H9 (cell line): Measurements from ENCODE around the gene C19orf25. TPM values are rescaled to one million over a fixed set of nuclear protein-coding genes. Genes with fewer than 3 reads are reported as not detected.

Source experiments
- DNase-seq: peaks from one replicate; pipeline ENCODE4 v3.0.0-alpha.2; 2017
- H2AFZ ChIP-seq: one replicate; pipeline ENCODE4 v1.6.1; 2013; ENCODE audit warnings: mild to moderate bottlenecking, low read length, control low read depth, moderate library complexity
- H2AK5ac ChIP-seq: 2 replicates; pipeline ENCODE4 v1.6.1; 2013; ENCODE audit warnings: low read length, control low read depth, mixed read lengths; ENCODE audit not compliant: insufficient read length
- H2BK120ac ChIP-seq: one replicate; pipeline ENCODE4 v1.6.1; 2013; ENCODE audit warnings: low read depth, mild to moderate bottlenecking, low read length, control low read depth, inconsistent platforms; ENCODE audit not compliant: poor library complexity, severe bottlenecking
- H2BK12ac ChIP-seq: 2 replicates; pipeline ENCODE4 v1.6.1; 2013; ENCODE audit warnings: low read length, control low read depth, mixed read lengths, low read depth; ENCODE audit not compliant: insufficient read length
- H2BK15ac ChIP-seq: 2 replicates; pipeline ENCODE4 v1.6.1; 2013; ENCODE audit warnings: low read depth, low read length, control low read depth
- H2BK20ac ChIP-seq: one replicate; pipeline ENCODE4 v1.6.1; 2013; ENCODE audit warnings: low read depth, mild to moderate bottlenecking, low read length, control low read depth, inconsistent platforms; ENCODE audit not compliant: poor library complexity, severe bottlenecking
- H2BK5ac ChIP-seq: 2 replicates; pipeline ENCODE4 v1.6.1; 2013; ENCODE audit warnings: low read length, control low read depth, mixed read lengths; ENCODE audit not compliant: insufficient read length
- H3K14ac ChIP-seq: 2 replicates; pipeline ENCODE4 v1.6.1; 2013; ENCODE audit warnings: low read length, control low read depth; ENCODE audit not compliant: insufficient read depth
- H3K18ac ChIP-seq: 2 replicates; pipeline ENCODE4 v1.6.1; 2013; ENCODE audit warnings: low read depth, mild to moderate bottlenecking, mixed read lengths, low read length, control low read depth; ENCODE audit not compliant: insufficient read length
- H3K23ac ChIP-seq: 2 replicates; pipeline ENCODE4 v1.6.1; 2013; ENCODE audit warnings: low read length, control low read depth, mixed read lengths, low read depth; ENCODE audit not compliant: insufficient read length
- H3K23me2 ChIP-seq: 2 replicates; pipeline ENCODE4 v1.6.1; 2013; ENCODE audit warnings: low read depth, mild to moderate bottlenecking, mixed read lengths, low read length, control low read depth; ENCODE audit not compliant: insufficient read length, poor library complexity, severe bottlenecking
- H3K27ac ChIP-seq: 2 replicates; pipeline ENCODE4 v1.5.1; 2013; ENCODE audit warnings: low read length, control low read depth, mixed read lengths, low read depth; ENCODE audit not compliant: insufficient read length
- H3K27me3 ChIP-seq: 2 replicates; pipeline ENCODE4 v1.6.1; 2013; ENCODE audit warnings: low read length, control low read depth, inconsistent platforms; ENCODE audit not compliant: insufficient read depth
- H3K4ac ChIP-seq: 2 replicates; pipeline ENCODE4 v1.6.1; 2013; ENCODE audit warnings: low read depth, mild to moderate bottlenecking, control low read depth, inconsistent platforms, low read length, moderate library complexity
- H3K4me1 ChIP-seq: 2 replicates; pipeline ENCODE4 v1.6.1; 2013; ENCODE audit warnings: low read length, control low read depth, inconsistent platforms; ENCODE audit not compliant: insufficient read depth
- H3K4me2 ChIP-seq: 2 replicates; pipeline ENCODE4 v1.6.1; 2013; ENCODE audit warnings: low read length, control low read depth, mixed read lengths; ENCODE audit not compliant: insufficient read length, insufficient read depth
- H3K56ac ChIP-seq: 2 replicates; pipeline ENCODE4 v1.6.1; 2013; ENCODE audit warnings: low read depth, mild to moderate bottlenecking, mixed read lengths, low read length, control low read depth; ENCODE audit not compliant: insufficient read length
- H3K79me1 ChIP-seq: 2 replicates; pipeline ENCODE4 v1.6.1; 2013; ENCODE audit warnings: low read depth, mild to moderate bottlenecking, moderate library complexity, low read length, control low read depth, inconsistent platforms; ENCODE audit not compliant: insufficient read depth, poor library complexity, severe bottlenecking
- H3K79me2 ChIP-seq: 2 replicates; pipeline ENCODE4 v1.6.1; 2013; ENCODE audit warnings: low read length, control low read depth, inconsistent platforms; ENCODE audit not compliant: insufficient read depth
- H3K9ac ChIP-seq: 2 replicates; pipeline ENCODE4 v1.6.1; 2013; ENCODE audit warnings: low read length, control low read depth, mixed read lengths; ENCODE audit not compliant: insufficient read length; ENCODE audit errors: extremely low read depth
- H3K9me3 ChIP-seq: one replicate; pipeline ENCODE4 v1.6.1; 2013; ENCODE audit warnings: low read depth, low read length, inconsistent platforms; ENCODE audit not compliant: control insufficient read depth
- H3T11ph ChIP-seq: one replicate; pipeline ENCODE4 v1.6.1; 2013; ENCODE audit warnings: mild to moderate bottlenecking, low read length, control low read depth, inconsistent platforms
- H4K20me1 ChIP-seq: one replicate; pipeline ENCODE4 v1.6.1; 2013; ENCODE audit not compliant: control insufficient read depth, insufficient read length, insufficient read depth
- H4K5ac ChIP-seq: 2 replicates; pipeline ENCODE4 v1.6.1; 2013; ENCODE audit warnings: low read depth, mild to moderate bottlenecking, mixed read lengths, low read length, control low read depth; ENCODE audit not compliant: insufficient read length
- H4K8ac ChIP-seq: replicated peaks from 2 replicates; pipeline ENCODE4 v1.6.1; 2013; ENCODE audit warnings: low read length, control low read depth, mixed read lengths, low read depth; ENCODE audit not compliant: insufficient read length
- H4K91ac ChIP-seq: 2 replicates; pipeline ENCODE4 v1.6.1; 2013; ENCODE audit warnings: low read depth, mild to moderate bottlenecking, moderate library complexity, mixed read lengths, low read length, control low read depth; ENCODE audit not compliant: insufficient read length
- H3K27ac Mint-ChIP-seq, 3 experiments: 2 replicates in 2 of 3; 3 replicates in 1 of 3; pipeline ENCODE4 v1.8.0; 2020 to 2021; ENCODE audit warnings: mixed read lengths in 3 of 3, mild to moderate bottlenecking in 1 of 3, moderate library complexity in 1 of 3
- H3K27me3 Mint-ChIP-seq: 2 replicates; pipeline ENCODE4 v1.8.0; 2021; ENCODE audit warnings: low read depth, mild to moderate bottlenecking, moderate library complexity, mixed read lengths
- H3K36me3 Mint-ChIP-seq, 3 experiments: 2 replicates in 2 of 3; 3 replicates in 1 of 3; pipeline ENCODE4 v1.8.0; 2020 to 2021; ENCODE audit warnings: low read depth in 3 of 3, mixed read lengths in 3 of 3; ENCODE audit not compliant: insufficient read depth in 1 of 3
- H3K4me1 Mint-ChIP-seq, 2 experiments: 2 replicates each; pipeline ENCODE4 v1.8.0; 2020; ENCODE audit warnings: mixed read lengths in 2 of 2
- H3K4me3 Mint-ChIP-seq, 2 experiments: 2 replicates in 1 of 2; 3 replicates in 1 of 2; pipeline ENCODE4 v1.8.0; 2020 to 2021; ENCODE audit warnings: mild to moderate bottlenecking in 2 of 2, mixed read lengths in 2 of 2, moderate library complexity in 1 of 2
- H3K9me3 Mint-ChIP-seq, 2 experiments: 2 replicates in 1 of 2; 3 replicates in 1 of 2; pipeline ENCODE4 v1.8.0; 2020; ENCODE audit warnings: mild to moderate bottlenecking in 2 of 2, mixed read lengths in 2 of 2, moderate library complexity in 1 of 2
- CTCF ChIP-seq: fragments of 200-600 bp; sonication (generic); conservative IDR thresholded peaks from 3 replicates; pipeline ENCODE4 v1.8.0; 2021; ENCODE audit warnings: antibody characterized with exemption, mild to moderate bottlenecking
- WGBS: extraction: QIAGEN DNeasy Blood & Tissue Kit; methylation state at CpG from one replicate; pipeline ENCODE4 v1.1.7; 2013; ENCODE audit warnings: missing lambda C conversion rate, low lambda C conversion rate, mixed read lengths; ENCODE audit not compliant: insufficient read length; ENCODE audit errors: extremely low coverage; 5-methylcytosine and 5-hydroxymethylcytosine counted together
- total RNA-seq: library from RNA; stranded (reverse); gene quantifications from 2 replicates; pipeline ENCODE4 v1.2.1, GENCODE V29; 2021

C19orf25 gene
- total RNA-seq, 1 experiment from 2014 or later: 36.8 TPM

GRCh38 chr19:1466461-1467214, 12.4 kb downstream of the C19orf25 start:
- Mint-ChIP-seq H3K27ac (no peak overlapping the region), H3K4me1 (peaks cover 2 to 4% of the 10 kb centered on the region in 2 experiments; a peak in 3 of 4 replicates), H3K36me3 (no peaks in the 10 kb centered on the region), H3K4me3 (peak overlapping the region in 1 of 2 experiments; percentile 54; a peak in 3 of 5 replicates), H3K9me3 (no peaks in the 10 kb centered on the region), H3K27me3 (peaks cover 78% of the 10 kb centered on the region)
- Histone ChIP-seq H4K20me1 (peaks cover 3% of the 10 kb centered on the region), H3K9me3 (no peaks in the 10 kb centered on the region), H3K79me1 (no peaks in the 10 kb centered on the region), H2BK12ac (no peak overlapping the region), H2BK5ac (no peak overlapping the region), H3K4me1 (no peaks in the 10 kb centered on the region), H2AK5ac (no peak overlapping the region), H2BK120ac (no peak overlapping the region), H4K5ac (no peak overlapping the region), H3K4me2 (peak overlapping the region; percentile 26), H3K27ac (no peak overlapping the region), H3K9ac (no peak overlapping the region), H4K8ac (no peak overlapping the region), H4K91ac (no peak overlapping the region), H3T11ph (no peak overlapping the region), H3K27me3 (peaks cover 57% of the 10 kb centered on the region), H3K56ac (no peak overlapping the region), H3K23me2 (peaks cover 9% of the 10 kb centered on the region), H3K14ac (no peak overlapping the region), H3K4ac (no peak overlapping the region), H2AFZ (no peak overlapping the region), H3K79me2 (no peaks in the 10 kb centered on the region), H2BK20ac (no peak overlapping the region), H3K18ac (no peak overlapping the region), H3K23ac (no peak overlapping the region), H2BK15ac (no peak overlapping the region)
- WGBS: no CpG with 5 or more reads among the region's 70 CpGs
- TF ChIP-seq CTCF: no peak
- no peak for DNase-seq
